Mucosa of descending colon (tissue), 3 donors: ENCODE results near the gene NEK6. TPM values are rescaled to one million over a fixed set of nuclear protein-coding genes. Genes with fewer than 3 reads are reported as not detected.

ENCODE experiments used
- ATAC-seq: fragments of 200-7000 bp; cut with Tn5 transposase; one replicate; pipeline ENCODE4 v1.9.1; 2020; ENCODE audit warnings: mild to moderate bottlenecking, moderate library complexity
- DNase-seq, 3 donors: peaks; one replicate each; pipeline ENCODE4 v3.0.0-alpha.2; 2020
- H3K36me3 ChIP-seq: fragments of 200-600 bp; one replicate; pipeline ENCODE4 v1.8.0; 2021; ENCODE audit warnings: low read depth, mild to moderate bottlenecking
- H3K4me1 ChIP-seq: fragments of 200-600 bp; one replicate; pipeline ENCODE4 v1.8.0; 2021; ENCODE audit warnings: low read depth, mild to moderate bottlenecking
- H3K4me3 ChIP-seq: fragments of 200-600 bp; one replicate; pipeline ENCODE4 v1.8.0; 2021; ENCODE audit warnings: mild to moderate bottlenecking
- H3K9me3 ChIP-seq: fragments of 200-600 bp; one replicate; pipeline ENCODE4 v1.8.0; 2021; ENCODE audit warnings: mild to moderate bottlenecking
- intact Hi-C, 2 donors: fragments of 100-400 bp; cut with DNase I in 1 of 2; cut with micrococcal nuclease in 1 of 2; formaldehyde crosslinking; loops; one replicate each; pipeline versions ENCODE4 v1.11.0 to v1.11.1; 2022; cut with DNase I, micrococcal nuclease
- total RNA-seq, 3 donors: library from RNA; stranded (reverse); fragmentation: NEBNext Ultra II Directional in 2 of 3; extraction: Animal tissue kit (Norgen Biotek cat#: 25700) in 2 of 3; gene quantifications; one replicate each; pipeline versions ENCODE4 v1.2.1 to v1.2.4, GENCODE V29; 2021 to 2023
- TF ChIP-seq, protein P1 (sequence below): fragments of 200-600 bp; IDR thresholded peaks from one replicate; pipeline ENCODE4 v1.8.0; 2022; ENCODE audit warnings: antibody characterized with exemption, mild to moderate bottlenecking
- donor health status: DM: no; HTN: no; CAD: no; lungs with moderate emphysema.
- donor health status: DM: no; HTN: no; CAD: no.
- donor health status: DM: no; HTN: yes; CAD: no.

Gene NEK6
- total RNA-seq, 3 donors from 2014 or later: 41.1 to 65.0 (median 51.8) TPM

DNA sequence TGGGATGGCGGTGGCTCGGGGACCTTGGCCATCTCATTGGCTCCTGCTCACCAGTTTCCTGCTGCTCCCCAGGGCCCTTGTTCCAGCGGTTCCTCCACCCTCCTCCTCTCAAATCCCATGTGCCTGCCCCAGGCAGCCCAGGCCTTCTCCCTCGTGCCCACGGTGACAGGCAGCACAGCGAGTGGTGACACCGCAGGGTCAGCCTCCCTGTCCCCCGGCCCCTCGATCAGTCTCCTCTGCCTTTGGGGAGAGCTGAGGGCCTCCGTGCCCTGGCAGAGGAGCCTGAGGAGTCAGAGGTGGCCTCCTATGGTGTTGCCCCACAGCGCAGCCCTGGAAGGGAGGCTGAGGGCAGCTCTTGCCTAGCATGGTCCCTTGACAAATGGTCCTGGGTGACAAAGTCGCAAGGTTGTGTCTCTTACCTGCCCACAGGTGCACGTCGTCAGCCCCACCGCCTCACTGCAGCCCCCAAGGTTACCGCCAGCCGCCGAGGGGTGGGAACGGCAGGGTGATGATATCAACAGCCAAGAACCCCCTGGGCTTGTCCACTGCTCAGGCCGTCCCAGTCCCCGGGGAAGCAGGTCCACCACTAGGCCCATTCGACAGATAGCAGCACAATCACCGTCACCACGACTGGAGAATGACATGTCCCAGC, 49.8 kb downstream of the NEK6 start:
- intact Hi-C loops: no loop called here
- TF ChIP-seq, protein P1, sequence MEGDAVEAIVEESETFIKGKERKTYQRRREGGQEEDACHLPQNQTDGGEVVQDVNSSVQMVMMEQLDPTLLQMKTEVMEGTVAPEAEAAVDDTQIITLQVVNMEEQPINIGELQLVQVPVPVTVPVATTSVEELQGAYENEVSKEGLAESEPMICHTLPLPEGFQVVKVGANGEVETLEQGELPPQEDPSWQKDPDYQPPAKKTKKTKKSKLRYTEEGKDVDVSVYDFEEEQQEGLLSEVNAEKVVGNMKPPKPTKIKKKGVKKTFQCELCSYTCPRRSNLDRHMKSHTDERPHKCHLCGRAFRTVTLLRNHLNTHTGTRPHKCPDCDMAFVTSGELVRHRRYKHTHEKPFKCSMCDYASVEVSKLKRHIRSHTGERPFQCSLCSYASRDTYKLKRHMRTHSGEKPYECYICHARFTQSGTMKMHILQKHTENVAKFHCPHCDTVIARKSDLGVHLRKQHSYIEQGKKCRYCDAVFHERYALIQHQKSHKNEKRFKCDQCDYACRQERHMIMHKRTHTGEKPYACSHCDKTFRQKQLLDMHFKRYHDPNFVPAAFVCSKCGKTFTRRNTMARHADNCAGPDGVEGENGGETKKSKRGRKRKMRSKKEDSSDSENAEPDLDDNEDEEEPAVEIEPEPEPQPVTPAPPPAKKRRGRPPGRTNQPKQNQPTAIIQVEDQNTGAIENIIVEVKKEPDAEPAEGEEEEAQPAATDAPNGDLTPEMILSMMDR: no peak
- DNase-seq (no peak), ATAC-seq (no peak)
- H3K9me3 ChIP-seq: no peaks in the 10 kb centered on the region
- H3K4me1 ChIP-seq: no peaks in the 10 kb centered on the region
- H3K36me3 ChIP-seq: no peaks in the 10 kb centered on the region
- no peak overlapping the region for H3K4me3 ChIP-seq

DNA sequence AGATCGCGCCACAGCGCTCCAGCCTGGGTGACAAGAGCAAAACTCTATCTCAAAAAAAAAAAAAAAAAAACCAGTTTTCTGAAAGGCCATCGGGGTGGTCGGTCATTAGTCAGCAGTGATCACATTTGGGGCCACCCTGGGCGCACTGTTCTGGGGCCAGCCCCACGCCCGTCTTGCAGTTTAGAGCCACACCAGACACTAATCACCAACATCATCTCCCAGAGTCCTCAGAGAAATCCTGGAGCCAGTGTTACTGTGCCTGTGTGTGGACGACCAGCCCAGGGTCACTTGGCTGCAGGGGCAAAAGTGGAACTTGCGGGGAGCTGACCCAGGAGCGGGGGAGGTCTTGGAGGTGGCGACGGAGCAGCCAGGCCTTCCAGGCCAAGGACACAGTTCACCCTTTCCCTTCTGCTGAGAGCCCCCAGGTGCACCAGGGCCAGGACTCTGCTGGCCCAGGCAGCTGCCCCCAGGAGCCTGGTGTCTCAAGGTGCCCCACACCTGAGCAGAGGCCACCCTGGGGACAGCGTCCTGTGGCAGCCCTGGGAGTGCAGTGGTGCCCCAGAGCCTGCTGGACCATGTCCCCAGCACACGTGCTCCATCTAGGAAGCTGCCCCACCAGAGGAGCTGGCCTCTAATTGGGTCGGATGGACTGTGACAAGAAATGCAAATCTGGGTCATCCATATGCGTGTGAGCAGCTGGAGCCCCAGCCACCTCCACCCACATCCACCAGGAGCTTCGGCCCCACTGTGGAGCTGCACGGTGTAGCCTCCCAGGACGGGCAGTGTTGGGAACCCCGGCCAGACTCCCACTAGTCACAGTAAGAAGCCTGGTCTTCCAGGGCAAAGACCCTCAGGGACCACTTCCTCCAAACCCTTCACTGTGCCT, 51.1 kb downstream of the NEK6 start:
- ATAC-seq: no peak

DNA sequence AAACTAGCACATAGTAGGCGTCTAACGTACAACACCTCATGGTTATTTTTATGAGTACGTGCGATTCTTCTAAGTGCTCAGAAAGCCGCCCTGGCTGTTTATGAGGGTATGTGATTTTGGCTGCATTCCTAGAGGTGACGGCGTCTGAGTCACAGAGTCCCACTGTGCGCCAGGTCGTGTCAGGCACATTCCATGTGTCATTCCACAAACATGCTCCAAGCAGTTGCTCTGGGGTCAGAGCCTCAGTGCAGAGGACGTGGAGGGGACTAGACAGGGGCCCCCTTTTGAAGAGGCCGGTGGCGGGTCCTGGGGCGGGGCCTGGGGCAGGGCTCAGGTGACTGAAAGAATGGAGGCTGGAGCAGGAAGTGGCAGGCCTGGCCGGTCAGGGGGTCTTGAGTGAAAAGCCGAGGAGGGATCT, 51.9 kb downstream of the NEK6 start:
- TF ChIP-seq, protein P1: no peak
- DNase-seq (no peak), ATAC-seq (no peak)
- intact Hi-C loops: no loop called here
- H3K9me3 ChIP-seq: no peaks in the 10 kb centered on the region
- H3K4me3 ChIP-seq: no peak overlapping the region
- no peaks in the 10 kb centered on the region for H3K36me3 ChIP-seq
- no peaks in the 10 kb centered on the region for H3K4me1 ChIP-seq

More for the DNA sequence above, 51.1 kb downstream of the NEK6 start:
- Histone ChIP-seq H3K9me3 (no peaks in the 10 kb centered on the region), H3K36me3 (no peaks in the 10 kb centered on the region), H3K4me3 (no peak overlapping the region), H3K4me1 (no peaks in the 10 kb centered on the region)
- TF ChIP-seq, protein P1: no peak
- DNase-seq: no peak
- intact Hi-C loops: no loop called here

DNA sequence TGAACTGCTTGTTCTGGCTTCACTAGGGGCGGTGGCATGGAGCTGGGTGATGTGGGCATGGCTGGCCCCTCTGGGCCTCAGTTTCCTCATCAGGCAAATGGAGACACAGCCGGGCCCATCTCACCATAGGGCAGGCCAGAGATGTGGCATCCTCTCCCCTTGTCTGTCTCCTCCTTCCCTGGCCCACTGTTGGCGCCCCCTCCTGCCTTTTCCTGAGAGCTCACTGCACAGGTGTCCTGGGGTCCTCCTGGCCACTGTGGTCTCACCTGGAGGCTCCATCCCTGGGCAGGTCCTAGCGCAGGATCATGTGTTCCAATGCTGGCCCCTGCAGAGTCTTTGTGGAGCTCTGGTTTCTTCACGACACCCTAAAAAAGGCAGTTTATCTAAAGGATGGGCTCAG, 53.5 kb downstream of the NEK6 start:
- intact Hi-C loops: no loop called here
- no peak for ATAC-seq
- DNase-seq: no peak
- H3K4me3 ChIP-seq: no peak overlapping the region
- H3K36me3 ChIP-seq: no peaks in the 10 kb centered on the region
- TF ChIP-seq, protein P1: no peak
- H3K9me3 ChIP-seq: no peaks in the 10 kb centered on the region
- H3K4me1 ChIP-seq: no peaks in the 10 kb centered on the region

DNA sequence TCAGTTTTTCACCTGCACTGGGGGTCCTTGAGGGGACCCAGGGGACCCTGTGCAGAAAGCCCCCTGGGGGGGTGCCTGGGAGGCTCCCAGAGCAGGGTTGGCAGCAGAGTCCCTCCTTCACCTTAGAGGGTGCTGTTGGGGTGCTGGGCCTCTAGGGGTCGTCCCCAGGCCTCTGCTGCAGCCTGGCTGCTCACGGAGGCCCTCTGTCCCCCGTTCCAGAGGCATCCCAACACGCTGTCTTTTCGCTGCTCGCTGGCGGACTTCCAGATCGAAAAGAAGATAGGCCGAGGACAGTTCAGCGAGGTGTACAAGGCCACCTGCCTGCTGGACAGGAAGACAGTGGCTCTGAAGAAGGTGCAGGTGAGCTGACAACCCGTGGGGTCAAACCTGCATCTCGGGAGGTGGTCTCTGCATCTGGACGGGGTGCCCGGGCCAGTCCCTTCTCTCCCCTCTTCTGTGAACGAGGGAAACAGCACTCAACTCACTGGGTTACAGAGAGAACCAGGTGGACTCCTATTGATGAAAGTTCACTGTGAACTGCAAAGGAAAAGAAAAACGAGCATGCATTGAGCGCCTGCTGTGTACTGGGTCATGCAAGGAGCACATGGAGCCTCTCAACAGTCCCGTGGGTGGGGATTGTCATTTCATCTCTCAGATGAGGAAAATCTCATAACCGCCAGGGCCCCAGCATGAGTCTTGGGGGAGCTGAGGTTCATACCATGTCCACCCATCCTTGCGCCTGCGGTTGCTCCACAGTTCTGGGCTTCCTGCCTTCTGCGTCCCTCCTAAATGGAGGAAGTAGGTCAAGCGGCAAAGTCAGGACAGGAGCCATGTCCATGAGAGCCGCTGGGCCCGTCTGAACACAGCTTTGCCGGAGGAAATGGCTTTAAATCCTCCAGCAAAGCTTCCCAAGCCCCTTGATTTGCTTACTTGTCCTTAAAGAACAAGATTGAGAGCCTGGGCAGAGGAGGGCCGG, 54.8 kb downstream of the NEK6 start:
- no peak overlapping the region for H3K4me3 ChIP-seq
- H3K4me1 ChIP-seq: no peaks in the 10 kb centered on the region
- DNase-seq: no peak
- ATAC-seq: no peak
- no peaks in the 10 kb centered on the region for H3K36me3 ChIP-seq
- intact Hi-C loops: no loop called here
- H3K9me3 ChIP-seq: no peaks in the 10 kb centered on the region
- TF ChIP-seq, protein P1: no peak
